ENCODE results near the gene RAPGEF2. TPM values are rescaled to one million over a fixed set of nuclear protein-coding genes. Genes with fewer than 3 reads are reported as not detected.

The RAPGEF2 gene
- total RNA-seq, 2 donors from 2014 or later: 22.8 to 40.0 TPM

- intact Hi-C loops (cut with DNase I): no loop called here
- Histone ChIP-seq H3K4me1 (no peaks in the 10 kb centered on the region), H3K36me3 (no peaks in the 10 kb centered on the region), H3K9me3 (no peaks in the 10 kb centered on the region), H3K4me3 (no peak overlapping the region), H3K9ac (ENCODE audit: low read depth in 2 of 2, low read length in 2 of 2) (no peak overlapping the region), H3K27me3 (no peaks in the 10 kb centered on the region), H3K27ac (no peak overlapping the region)
- no peak for DNase-seq
- TF ChIP-seq CTCF (IDR thresholded peaks at IDR 0.05): no peak
These were observed 18.5 kb downstream of the RAPGEF2 start for GRCh38 chr4:159121371-159121770.

GRCh38 chr4:159126716-159127115 is 23.8 kb downstream of the RAPGEF2 start:
- intact Hi-C loops (cut with DNase I): no loop called here
- TF ChIP-seq CTCF (IDR thresholded peaks at IDR 0.05): no peak
- H3K27ac ChIP-seq: no peak overlapping the region
- no peaks in the 10 kb centered on the region for H3K9me3 ChIP-seq
- peaks cover 10% of the 10 kb centered on the region for H3K4me1 ChIP-seq
- no peak overlapping the region for H3K9ac ChIP-seq (ENCODE audit: low read depth in 2 of 2, low read length in 2 of 2)
- no peaks in the 10 kb centered on the region for H3K27me3 ChIP-seq
- no peak overlapping the region for H3K4me3 ChIP-seq
- no peaks in the 10 kb centered on the region for H3K36me3 ChIP-seq
- no peak for DNase-seq

GRCh38 chr4:159127745-159128518 is 25.1 kb downstream of the RAPGEF2 start:
- no peak for TF ChIP-seq CTCF (IDR thresholded peaks at IDR 0.05)
- H3K9me3 ChIP-seq: no peaks in the 10 kb centered on the region
- H3K4me1 ChIP-seq: peaks cover 10% of the 10 kb centered on the region
- no peaks in the 10 kb centered on the region for H3K36me3 ChIP-seq
- DNase-seq: no peak
- H3K27me3 ChIP-seq: no peaks in the 10 kb centered on the region
- H3K4me3 ChIP-seq: no peak overlapping the region
- no peak overlapping the region for H3K27ac ChIP-seq
- intact Hi-C loops (cut with DNase I): no loop called here
- H3K9ac ChIP-seq (ENCODE audit: low read depth in 2 of 2, low read length in 2 of 2): no peak overlapping the region

- no peaks in the 10 kb centered on the region for H3K9me3 ChIP-seq
- H3K9ac ChIP-seq (ENCODE audit: low read depth in 2 of 2, low read length in 2 of 2): no peak overlapping the region
- no peak for TF ChIP-seq CTCF (IDR thresholded peaks at IDR 0.05)
- no peaks in the 10 kb centered on the region for H3K36me3 ChIP-seq
- H3K27ac ChIP-seq: no peak overlapping the region
- H3K4me3 ChIP-seq: no peak overlapping the region
- no peak for DNase-seq
- no peaks in the 10 kb centered on the region for H3K27me3 ChIP-seq
- intact Hi-C loops (cut with DNase I): no loop called here
- peaks cover 10% of the 10 kb centered on the region for H3K4me1 ChIP-seq
These were observed 27.1 kb downstream of the RAPGEF2 start for GRCh38 chr4:159129814-159130550.

GRCh38 chr4:159131564-159131963 is 28.7 kb downstream of the RAPGEF2 start:
- Histone ChIP-seq H3K27ac (no peak overlapping the region), H3K4me1 (peaks cover 10% of the 10 kb centered on the region), H3K9me3 (no peaks in the 10 kb centered on the region), H3K27me3 (no peaks in the 10 kb centered on the region), H3K9ac (ENCODE audit: low read depth in 2 of 2, low read length in 2 of 2) (no peak overlapping the region), H3K4me3 (no peak overlapping the region), H3K36me3 (no peaks in the 10 kb centered on the region)
- intact Hi-C loops (cut with DNase I): no loop called here
- DNase-seq: no peak
- no peak for TF ChIP-seq CTCF (IDR thresholded peaks at IDR 0.05)

Data from colonic mucosa (tissue), 4 donors.